Peyer's patch (tissue), 4 donors: ENCODE data around the gene JCAD.
A peak's percentile ranks its signal among the peaks of the same experiment; 100 is the strongest.

ENCODE experiments used
- POLR2A ChIP-seq, 2 donors: fragments of 450-650 bp; IDR thresholded peaks; one replicate each; pipeline ENCODE4 v1.5.1; 2017; ENCODE audit warnings: antibody characterized with exemption in 2 of 2, mild to moderate bottlenecking in 2 of 2, moderate library complexity in 2 of 2
- TF ChIP-seq, protein P1 (sequence below), 6 experiments: fragments of 450-650 bp in 4 of 6; fragments of 200-600 bp in 2 of 6; sonication (generic) in 1 of 6; IDR thresholded peaks; one replicate each; pipeline ENCODE4 v1.5.1; 2017 to 2019; ENCODE audit warnings: antibody characterized with exemption in 6 of 6, mild to moderate bottlenecking in 3 of 6, moderate library complexity in 1 of 6

GRCh38 chr10:30027057-30028005 is 32.1 kb downstream of the JCAD start:
- TF ChIP-seq, protein P1, sequence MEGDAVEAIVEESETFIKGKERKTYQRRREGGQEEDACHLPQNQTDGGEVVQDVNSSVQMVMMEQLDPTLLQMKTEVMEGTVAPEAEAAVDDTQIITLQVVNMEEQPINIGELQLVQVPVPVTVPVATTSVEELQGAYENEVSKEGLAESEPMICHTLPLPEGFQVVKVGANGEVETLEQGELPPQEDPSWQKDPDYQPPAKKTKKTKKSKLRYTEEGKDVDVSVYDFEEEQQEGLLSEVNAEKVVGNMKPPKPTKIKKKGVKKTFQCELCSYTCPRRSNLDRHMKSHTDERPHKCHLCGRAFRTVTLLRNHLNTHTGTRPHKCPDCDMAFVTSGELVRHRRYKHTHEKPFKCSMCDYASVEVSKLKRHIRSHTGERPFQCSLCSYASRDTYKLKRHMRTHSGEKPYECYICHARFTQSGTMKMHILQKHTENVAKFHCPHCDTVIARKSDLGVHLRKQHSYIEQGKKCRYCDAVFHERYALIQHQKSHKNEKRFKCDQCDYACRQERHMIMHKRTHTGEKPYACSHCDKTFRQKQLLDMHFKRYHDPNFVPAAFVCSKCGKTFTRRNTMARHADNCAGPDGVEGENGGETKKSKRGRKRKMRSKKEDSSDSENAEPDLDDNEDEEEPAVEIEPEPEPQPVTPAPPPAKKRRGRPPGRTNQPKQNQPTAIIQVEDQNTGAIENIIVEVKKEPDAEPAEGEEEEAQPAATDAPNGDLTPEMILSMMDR (IDR thresholded peaks at IDR 0.05), result peak in 1 of 6 experiments; percentile 21
- no peak for TF ChIP-seq POLR2A (IDR thresholded peaks at IDR 0.05)
